Stimulated activated CD8-positive, alpha-beta memory T cell treated with anti-CD3 and anti-CD28 coated beads, Interleukin-4, amount 100 ng/mL, for 24 hours (primary cell): ENCODE results near the gene SIRPB1.
"Not testable (repeated sequence)": the region's sequence is repeated elsewhere in the genome, so short reads cannot be mapped to it uniquely, and the experiment has no call there.

Experiments
- DNase-seq: peaks from one replicate; pipeline ENCODE4 v3.0.0-alpha.2; 2020; ENCODE audit warnings: low read depth

SIRPB1 gene

GRCh38 chr20:1619861-1620444, at the start of gene SIRPB1:
SIRPB1 (minus strand) TSS chr20:1620009; CDS start chr20:1619944, 65 bp downstream.
- DNase-seq: no peak

DNA sequence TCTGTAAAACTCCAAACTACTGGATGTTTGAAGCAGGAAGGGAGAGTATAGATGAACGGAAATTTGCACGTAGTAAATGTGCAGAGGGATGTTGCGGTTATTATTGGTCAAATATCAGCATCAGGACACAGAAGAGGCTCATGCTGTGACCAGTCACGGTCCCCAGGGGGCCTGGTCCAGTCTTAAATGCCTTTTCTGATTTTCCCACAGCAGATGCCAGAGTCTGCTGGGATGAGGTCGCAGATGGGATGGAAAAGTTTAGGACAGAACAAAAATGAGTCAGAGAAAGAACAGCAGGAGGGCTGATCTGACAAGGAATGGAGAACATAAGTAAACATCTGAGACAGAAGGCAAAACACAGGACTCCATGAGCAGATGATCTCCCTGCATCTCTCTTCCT, 49.5 kb upstream of the SIRPB1 start:
- DNase-seq: no peak

GRCh38 chr20:1667502-1668085, 47.8 kb upstream of the SIRPB1 start:
- no peak for DNase-seq

- no peak for DNase-seq
These were observed 47.0 kb upstream of the SIRPB1 start for GRCh38 chr20:1666802-1667201.

DNA sequence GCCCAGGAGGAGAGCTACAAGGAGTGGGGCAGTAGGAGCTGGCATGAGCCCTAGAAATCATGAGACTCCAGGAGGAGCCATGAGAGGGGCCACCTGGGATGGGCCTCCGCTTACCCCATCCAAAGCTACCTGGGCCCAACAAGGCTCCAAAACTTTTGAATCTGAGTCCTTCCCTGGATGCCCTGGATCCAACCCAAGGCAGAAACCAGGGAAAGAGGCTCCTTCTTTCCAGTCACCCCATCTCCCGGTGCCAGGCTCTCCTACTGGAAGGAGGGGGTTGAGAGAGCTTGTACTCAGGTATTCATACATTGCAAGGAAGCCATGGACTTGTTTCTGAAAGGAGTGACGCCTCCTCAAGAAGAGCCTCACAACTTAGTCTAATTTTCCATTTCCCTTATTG, 45.5 kb upstream of the SIRPB1 start:
- no peak for DNase-seq

- peak; percentile 45 for DNase-seq
These were observed 45.1 kb upstream of the SIRPB1 start for GRCh38 chr20:1664911-1665310.

GRCh38 chr20:1663917-1664316, 44.1 kb upstream of the SIRPB1 start:
- DNase-seq: no peak

DNA sequence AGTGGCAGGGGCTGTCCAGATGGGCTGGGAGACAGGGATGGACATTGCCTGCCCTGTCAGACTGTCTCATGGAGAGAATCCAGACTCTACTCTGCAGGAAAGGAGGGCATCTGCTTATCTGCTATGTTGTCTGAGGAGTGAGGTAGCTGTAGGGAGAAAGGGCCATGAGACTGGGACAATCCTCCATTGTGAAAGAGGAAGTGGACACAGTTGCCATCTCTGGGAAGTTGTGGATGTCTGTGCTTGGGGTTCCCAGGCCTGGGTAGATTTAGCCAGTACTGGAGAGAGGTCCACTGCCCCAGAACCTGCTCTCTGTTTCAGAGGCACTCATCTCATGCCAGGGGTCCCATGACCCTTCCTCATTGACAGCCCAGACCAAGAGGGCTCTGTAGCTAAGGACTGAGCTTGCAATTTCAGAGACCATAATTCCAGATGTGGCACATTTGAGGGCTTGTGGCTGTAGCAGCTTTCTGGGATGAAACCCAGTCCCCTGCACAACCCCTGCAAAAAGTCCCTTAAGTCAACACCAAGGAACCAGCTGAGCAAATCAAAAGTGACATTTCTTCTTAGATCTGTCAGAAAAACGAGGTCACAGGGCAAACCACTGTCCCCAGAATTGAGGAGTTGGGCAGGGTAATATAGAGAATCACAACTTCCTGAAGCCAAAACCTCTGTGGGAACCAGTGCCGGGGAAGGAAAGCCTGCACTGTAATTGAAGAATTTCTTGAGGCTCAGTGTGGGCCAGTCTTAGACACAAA, 41.9 kb upstream of the SIRPB1 start:
- DNase-seq: no peak

DNA sequence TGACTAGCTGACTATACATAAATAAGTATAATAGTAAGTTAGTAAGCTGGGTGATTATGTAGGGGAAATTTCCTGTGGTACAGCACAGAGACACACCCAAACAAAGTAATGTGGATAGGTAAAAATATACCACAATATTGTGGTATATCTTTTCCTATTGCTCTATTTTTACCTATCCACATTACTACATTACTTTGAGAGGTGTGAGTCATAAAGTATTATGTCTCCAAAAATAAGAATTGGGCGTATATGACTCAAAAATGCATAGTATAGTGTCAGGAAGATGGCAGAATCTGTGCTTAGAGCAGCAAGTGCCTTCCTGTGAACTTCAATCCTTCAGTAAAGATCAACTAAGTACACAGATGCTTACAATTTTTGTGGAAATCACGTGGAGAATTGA, 40.4 kb upstream of the SIRPB1 start:
- no peak for DNase-seq

DNA sequence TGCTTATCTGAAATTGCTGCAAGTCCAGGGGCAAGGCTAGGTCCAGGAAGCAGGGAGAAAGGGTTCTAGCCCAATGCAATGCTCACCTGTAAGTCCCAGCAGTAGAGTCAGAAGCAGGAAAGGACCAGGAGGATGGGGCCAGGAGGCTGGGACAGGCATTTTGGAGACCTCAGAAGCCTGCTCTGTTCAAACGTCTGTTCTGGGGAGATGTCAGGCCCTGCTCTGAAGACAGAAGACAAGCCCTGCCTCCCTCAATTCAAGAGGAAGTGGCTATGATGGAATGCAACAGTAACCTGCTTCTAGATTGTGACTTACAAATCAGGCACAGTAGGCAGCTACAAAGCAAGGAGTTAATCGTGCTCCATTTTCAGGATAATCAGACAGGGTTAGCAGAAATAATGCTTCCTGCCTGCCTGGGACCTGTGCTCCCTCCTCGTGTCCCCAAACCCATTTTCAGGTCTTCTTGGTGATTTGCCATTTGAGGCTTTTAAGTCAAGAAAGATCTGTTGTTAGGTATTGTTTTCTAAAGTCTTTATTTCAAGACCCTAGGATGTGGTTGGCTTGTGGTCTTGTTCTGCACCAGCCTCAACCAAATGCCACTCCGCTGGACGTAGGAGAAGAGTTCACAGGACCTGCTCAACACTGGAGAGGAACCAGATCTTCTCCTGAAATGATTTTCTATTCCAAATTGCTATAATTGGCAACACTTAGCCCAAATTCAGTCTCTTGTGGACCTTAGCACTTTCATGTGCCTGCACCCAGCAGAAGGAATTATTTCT, 37.9 kb upstream of the SIRPB1 start, which contains the start of gene SIRPG:
Gene SIRPG (minus strand): TSS at position 224 of the 779 bp plus-strand sequence. CDS start 65 bp downstream, at position 159.
- DNase-seq: no peak

- no peak for DNase-seq
These were observed 37.0 kb upstream of the SIRPB1 start for GRCh38 chr20:1656844-1657243.

- no peak for DNase-seq
These were observed 35.2 kb upstream of the SIRPB1 start for GRCh38 chr20:1654996-1655395.

DNA sequence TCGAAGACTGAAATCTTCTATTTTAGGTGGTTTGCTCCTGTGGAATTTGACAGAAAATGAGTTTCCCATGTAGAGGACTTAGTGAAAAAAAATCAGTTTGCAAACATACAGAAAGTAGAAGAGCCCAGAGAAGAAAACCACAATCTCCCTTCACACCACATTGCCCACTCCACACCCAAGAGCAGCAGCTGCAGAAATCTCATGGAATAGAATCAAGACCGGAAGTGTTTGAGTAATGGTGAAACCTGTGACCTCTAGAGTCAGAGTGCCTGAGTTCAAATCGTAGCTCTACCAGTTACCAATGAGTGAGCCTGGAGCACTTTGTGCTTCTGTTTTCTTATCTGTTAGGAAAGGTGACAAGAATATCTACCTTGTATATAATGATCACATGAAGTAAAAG, 33.2 kb upstream of the SIRPB1 start:
- no peak for DNase-seq

DNA sequence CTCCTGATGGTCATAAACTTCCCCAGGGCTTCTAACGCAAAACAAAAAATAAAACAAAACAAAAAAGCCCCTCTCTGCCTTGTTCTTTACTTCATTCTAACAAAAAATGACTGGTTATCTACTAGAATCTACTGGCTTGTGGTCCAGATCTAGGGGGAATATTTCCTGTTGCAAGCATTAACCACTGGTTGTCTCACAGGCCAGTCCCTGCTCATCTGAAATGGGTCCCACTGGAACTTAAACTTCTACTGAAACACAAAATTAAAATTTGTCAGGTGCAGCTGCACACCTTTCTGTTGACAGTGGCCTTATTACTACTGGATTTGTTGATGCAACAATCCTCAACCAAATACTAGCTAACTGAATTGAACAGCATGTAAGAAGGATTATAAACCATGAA, 32.3 kb upstream of the SIRPB1 start:
- no peak for DNase-seq

DNA sequence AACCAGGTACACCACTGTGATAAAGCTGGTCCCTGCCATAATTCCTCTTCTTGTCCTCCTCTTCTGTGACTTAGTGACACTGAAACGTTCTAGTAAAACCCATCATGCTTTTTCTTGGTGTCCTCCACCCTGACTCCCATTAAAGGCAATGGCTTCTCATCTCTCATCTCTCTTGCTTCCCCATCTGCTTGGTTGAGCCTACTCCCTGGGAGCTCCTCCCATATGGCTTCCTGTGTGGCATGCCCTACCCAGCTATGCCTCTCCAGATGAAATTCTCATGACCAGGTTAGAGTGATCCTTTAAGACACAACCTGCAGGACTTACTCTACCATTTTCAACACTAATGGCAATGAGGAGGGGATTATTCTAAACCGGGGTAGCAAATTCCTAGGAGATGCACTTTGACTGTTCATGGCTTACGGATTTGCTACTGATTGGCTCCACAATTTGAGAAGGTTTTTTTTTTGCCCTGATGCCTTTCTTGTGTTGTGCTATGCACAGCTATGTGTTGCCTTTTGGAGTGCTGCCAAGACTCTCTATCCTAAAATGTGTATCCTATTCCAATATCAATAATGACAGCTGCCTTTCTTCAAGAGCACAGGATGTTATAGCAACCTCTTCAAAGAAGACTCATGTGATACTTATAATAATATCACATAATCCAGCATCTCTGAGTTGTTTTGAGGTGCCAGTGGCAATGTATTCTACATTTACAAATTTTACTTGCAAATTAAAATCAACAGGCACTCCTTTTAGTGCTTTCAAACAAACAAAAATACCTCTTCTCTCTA, 31.7 kb upstream of the SIRPB1 start:
- DNase-seq: no peak

DNA sequence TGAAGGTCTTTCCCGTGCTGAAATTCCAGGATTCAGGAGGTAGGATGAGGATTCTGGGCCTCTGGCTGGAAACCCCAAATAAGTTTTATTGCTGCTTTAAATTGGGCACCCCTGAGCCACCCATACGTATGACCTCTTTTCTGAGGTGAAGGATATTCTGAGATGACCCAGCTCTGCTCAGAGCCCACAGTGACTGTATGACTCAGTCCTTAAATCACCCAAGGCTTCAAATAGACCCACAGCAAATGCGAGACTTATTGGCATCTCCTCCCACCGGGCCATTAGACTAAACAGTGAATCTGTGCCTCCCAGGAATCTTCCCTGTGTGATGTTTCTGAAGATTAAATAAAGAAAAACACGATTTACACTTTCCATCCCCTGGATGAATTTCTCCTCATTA, 28.3 kb upstream of the SIRPB1 start:
- no peak for DNase-seq

DNA sequence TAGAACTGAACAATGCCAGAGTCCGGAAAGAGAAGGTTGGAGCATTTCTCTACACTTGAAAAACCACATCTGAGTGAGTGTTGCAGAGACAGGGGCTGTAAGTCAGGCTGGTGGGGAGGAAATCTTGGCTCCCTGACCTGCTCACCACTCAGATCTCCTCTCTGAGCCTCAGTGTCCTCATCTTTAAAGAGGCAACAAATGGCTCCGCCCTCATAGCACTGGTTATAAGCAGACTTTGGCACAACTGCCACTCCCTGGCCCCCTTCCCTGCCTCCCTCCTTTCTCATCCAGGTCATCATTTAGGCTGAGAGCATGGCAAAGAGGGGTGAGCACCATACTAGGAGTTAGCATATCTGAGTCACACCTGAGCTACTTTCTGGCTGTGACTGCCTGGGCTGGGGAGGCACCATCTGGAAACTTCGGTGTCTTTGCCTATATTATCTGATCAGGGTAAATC, 27.2 kb upstream of the SIRPB1 start:
- no peak for DNase-seq

DNA sequence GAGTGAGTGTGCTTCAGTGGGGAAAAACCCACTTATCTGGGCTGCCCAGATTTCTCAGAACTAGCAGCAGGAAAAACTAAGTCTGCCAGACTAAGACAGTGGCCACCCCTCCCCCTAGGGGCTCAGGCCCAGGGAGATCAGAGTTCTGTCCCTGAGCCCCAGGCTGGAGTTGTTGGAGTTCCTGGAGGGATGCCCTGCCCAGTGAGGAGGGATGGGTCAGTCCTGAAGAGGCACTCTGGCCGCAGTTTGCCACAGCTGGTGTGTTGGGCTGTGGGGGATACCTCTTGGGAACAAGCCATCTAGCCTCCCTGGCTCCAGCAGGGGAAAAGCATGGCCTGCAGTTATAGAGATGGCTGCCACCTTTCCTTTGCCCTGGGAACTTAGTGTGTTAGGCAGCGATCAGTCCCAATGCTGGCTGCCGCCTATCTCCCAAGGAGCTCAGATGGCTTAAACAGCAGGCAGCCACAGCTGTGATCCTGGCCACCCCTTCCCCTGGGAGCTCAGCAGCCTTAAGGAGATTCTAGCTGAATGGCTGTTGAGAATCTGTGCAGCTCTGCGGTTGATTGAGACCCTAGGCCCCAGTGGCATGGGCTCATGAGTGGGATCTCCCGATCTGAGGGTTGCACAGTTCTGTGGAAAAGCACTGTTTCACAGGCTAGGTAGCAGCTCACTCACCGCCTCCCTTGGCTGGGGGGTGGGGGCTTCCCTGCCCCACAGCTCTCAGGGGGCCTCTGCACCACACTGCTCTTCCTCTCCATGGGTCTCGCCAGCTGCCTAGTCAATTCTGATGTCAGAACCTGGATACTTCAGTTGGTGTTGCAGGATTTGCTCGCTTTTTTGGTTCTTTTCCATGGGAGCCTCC, 24.5 kb upstream of the SIRPB1 start:
- no peak for DNase-seq

DNA sequence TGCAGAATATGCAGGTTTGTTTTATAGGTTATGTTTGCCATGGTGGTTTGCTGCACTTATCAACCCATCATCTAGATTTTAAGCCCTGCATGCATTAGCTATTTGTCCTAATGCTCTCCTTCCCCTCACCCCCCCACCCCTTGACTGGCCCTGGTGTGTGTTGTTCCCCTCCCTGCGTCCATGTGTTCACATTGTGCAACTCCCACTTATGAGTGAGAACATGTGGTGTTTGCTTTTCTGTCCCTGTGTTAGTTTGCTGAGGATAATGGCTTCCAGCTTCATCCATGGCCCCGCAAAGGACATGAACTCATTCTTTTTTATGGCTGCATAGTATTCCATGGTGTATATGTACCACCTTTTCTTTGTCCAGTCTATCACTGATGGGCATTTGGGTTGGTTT, 18.8 kb upstream of the SIRPB1 start:
- DNase-seq: not testable (repeated sequence)

DNA sequence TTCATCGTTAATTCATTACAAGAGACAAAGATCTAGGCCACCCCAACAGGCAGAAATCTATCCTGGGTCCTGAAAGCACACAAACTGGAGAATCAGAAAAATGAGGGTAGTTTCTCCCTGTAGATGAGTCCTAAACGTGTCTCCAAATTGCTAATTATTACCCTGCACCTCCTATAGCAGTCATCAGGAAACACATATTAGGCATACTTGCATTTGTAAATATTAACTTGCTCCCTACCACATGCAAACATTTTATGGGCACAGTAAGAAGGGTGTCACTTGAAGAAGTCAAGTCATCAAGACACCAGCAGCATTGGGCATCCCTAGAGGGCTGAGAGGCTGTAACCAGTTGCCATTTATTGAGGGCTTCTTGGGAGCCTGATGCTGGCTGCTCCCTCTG, 17.9 kb upstream of the SIRPB1 start:
- DNase-seq: no peak

GRCh38 chr20:1637226-1637625, 17.4 kb upstream of the SIRPB1 start:
- DNase-seq: no peak
